AG04450 (cell line): ENCODE results near the gene RANBP17. TPM values are rescaled to one million over a fixed set of nuclear protein-coding genes. Genes with fewer than 3 reads are reported as not detected.

Experiments used
- CTCF ChIA-PET: fragments of 300-600, 350-600 bp; formaldehyde crosslinking; extraction: SDS; loops from one replicate; lab custom pipeline; 2022; ENCODE audit warnings: antibody characterized with exemption, inconsistent platforms; lab: Charles Lee
- POLR2A ChIA-PET: fragments of 350-600 bp; formaldehyde crosslinking; extraction: SDS; loops from one replicate; lab custom pipeline; 2021; ENCODE audit warnings: antibody characterized with exemption, inconsistent platforms; lab: Yijun Ruan, JAX
- DNase-seq: peaks from one replicate; pipeline ENCODE4 v3.0.0-alpha.2; 2011; ENCODE audit warnings: low read depth, low spot score
- H3K27ac ChIP-seq: one replicate; pipeline ENCODE4 v1.5.1; 2012; ENCODE audit warnings: low read depth, low read length, control low read depth
- H3K27me3 ChIP-seq: one replicate; pipeline ENCODE4 v1.6.0; 2012; ENCODE audit warnings: low read length; ENCODE audit not compliant: control insufficient read depth, insufficient read depth
- H3K4me3 ChIP-seq: 2 replicates; pipeline ENCODE4 v1.5.1; 2011; ENCODE audit warnings: mild to moderate bottlenecking, low read depth, low read length, control low read depth
- H3K9me3 ChIP-seq: 2 replicates; pipeline ENCODE4 v1.5.1; 2012; ENCODE audit warnings: low read length; ENCODE audit not compliant: control insufficient read depth, insufficient read depth
- polyA plus RNA-seq: library from polyadenylated mRNA; depleted of rRNA; stranded (reverse); fragments of >200 nt; gene quantifications from 2 replicates; pipeline ENCODE4 v1.2.3, GENCODE V29; 2011
- TF ChIP-seq, protein P1 (sequence below): IDR thresholded peaks from 2 replicates; pipeline ENCODE4 v1.5.1; 2011; ENCODE audit warnings: low read depth, low read length, control low read depth, inconsistent platforms

Gene RANBP17
- polyA plus RNA-seq, 1 experiment = 11.6 TPM

DNA sequence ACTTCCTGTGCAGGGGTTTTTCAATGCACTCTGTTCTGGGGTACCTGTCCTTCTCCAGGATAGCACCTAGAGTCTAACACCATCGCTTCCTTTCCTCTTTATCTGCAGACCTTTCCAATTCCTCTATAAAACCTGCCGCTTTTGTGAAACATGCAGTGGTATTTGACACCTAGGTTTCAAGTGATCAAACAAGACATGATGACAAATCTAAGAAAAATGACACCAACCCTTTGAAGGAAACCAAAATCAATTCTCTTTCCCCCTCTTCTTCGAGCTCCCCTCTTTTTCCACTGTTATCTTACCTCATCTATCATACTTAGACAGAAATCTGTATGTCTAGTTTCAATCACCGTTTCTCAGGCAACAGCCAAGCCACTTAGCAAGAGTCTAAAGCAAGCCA is 25.6 kb upstream of the RANBP17 start:
- ChIA-PET POLR2A (no interaction called here), CTCF (no interaction called here)
- H3K9me3 ChIP-seq = no peaks in the 10 kb centered on the region
- no peak overlapping the region for H3K27ac ChIP-seq
- peaks cover 2% of the 10 kb centered on the region for H3K27me3 ChIP-seq
- no peak overlapping the region for H3K4me3 ChIP-seq
- no peak for DNase-seq
- TF ChIP-seq, protein P1, sequence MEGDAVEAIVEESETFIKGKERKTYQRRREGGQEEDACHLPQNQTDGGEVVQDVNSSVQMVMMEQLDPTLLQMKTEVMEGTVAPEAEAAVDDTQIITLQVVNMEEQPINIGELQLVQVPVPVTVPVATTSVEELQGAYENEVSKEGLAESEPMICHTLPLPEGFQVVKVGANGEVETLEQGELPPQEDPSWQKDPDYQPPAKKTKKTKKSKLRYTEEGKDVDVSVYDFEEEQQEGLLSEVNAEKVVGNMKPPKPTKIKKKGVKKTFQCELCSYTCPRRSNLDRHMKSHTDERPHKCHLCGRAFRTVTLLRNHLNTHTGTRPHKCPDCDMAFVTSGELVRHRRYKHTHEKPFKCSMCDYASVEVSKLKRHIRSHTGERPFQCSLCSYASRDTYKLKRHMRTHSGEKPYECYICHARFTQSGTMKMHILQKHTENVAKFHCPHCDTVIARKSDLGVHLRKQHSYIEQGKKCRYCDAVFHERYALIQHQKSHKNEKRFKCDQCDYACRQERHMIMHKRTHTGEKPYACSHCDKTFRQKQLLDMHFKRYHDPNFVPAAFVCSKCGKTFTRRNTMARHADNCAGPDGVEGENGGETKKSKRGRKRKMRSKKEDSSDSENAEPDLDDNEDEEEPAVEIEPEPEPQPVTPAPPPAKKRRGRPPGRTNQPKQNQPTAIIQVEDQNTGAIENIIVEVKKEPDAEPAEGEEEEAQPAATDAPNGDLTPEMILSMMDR = no peak

DNA sequence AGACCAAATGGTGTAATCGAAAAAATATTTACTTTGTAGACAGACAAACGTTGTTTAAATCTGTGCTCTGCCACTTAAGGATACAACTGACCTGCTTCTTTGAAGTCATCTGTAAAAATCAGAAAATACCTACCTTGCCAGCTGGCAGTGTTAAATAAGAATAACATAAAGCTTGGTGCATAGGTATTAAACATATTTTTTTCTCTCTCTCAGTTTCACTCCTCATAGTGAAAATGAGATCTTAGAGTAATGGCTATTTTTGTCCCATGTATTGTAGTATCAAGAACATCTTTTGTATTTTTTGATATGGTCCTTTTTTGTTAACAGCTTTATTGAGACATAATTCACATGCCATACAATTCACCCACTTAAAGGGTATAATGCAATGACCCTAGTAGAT is 17.9 kb upstream of the RANBP17 start:
- Histone ChIP-seq H3K4me3 (no peak overlapping the region), H3K27me3 (no peaks in the 10 kb centered on the region), H3K27ac (no peak overlapping the region), H3K9me3 (no peaks in the 10 kb centered on the region)
- DNase-seq = no peak
- POLR2A ChIA-PET = no interaction called here
- CTCF ChIA-PET = no interaction called here
- TF ChIP-seq, protein P1 = no peak

DNA sequence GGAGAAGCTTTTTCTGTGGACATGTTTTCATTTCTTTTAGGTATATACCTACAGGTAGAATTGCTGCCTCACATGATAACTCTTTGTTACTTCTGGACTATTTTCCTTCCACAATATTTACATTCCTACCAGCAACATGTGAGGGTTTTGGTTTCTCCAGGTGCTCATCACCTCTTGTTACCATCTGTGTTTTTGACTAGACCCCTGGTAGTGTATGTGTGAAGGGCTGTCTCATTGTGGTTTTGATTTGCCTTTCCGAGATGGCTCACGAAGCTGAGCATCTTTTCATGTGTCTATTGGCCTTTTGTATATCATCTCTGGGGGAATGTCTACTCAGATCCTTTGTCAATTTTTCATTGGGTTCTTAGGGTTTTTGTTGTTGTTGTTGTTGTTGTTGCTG is 17.2 kb upstream of the RANBP17 start:
- TF ChIP-seq, protein P1 = no peak
- POLR2A ChIA-PET = no interaction called here

DNA sequence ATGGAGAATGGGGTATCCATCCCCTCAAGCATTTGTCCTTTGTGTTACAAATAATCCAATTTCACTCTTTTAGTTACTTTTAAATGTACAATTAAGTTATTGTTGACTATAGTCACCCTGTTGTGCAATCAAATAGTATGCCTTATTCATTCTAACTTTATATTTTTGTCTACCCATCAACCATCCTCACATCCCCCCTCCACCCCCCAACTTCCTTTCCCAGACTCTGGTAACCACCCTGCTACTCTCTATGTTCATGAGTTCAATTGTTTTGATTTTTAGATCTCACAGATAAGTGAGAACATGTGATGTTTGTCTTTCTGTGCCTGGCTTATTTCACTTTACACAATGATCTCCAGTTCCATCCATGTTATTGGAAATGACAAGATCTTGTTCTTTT is 15.4 kb upstream of the RANBP17 start:
- CTCF ChIA-PET = no interaction called here
- no peak for DNase-seq
- POLR2A ChIA-PET = no interaction called here
- Histone ChIP-seq H3K9me3 (no peaks in the 10 kb centered on the region), H3K27me3 (no peaks in the 10 kb centered on the region), H3K4me3 (no peak overlapping the region), H3K27ac (no peak overlapping the region)
- TF ChIP-seq, protein P1 = no peak

More for the DNA sequence above, 17.2 kb upstream of the RANBP17 start:
- Histone ChIP-seq H3K27ac (no peak overlapping the region), H3K9me3 (no peaks in the 10 kb centered on the region), H3K4me3 (no peak overlapping the region), H3K27me3 (no peaks in the 10 kb centered on the region)
- no peak for DNase-seq
- CTCF ChIA-PET = no interaction called here

DNA sequence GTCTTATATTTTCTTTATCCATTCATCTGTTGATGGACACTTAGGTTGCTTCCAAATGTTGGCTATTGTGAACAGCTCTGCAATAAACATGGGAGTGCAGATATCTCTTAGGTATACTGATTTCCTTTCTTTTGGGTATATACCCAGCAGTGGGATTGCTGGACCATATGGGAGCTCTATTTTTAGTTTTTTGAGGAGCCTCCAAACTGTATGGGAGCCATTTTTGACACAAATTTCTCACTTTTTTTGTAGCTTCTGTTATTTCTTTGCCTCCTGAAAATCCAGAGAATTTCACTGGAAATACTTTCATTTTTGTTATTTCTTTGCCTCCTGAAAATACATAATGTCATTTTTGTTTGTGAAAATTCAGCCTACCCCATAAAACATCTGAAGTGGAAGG is 15.0 kb upstream of the RANBP17 start:
- POLR2A ChIA-PET = no interaction called here
- Histone ChIP-seq H3K4me3 (no peak overlapping the region), H3K9me3 (no peaks in the 10 kb centered on the region), H3K27me3 (no peaks in the 10 kb centered on the region), H3K27ac (no peak overlapping the region)
- CTCF ChIA-PET = no interaction called here
- no peak for DNase-seq
- TF ChIP-seq, protein P1 = no peak
